HG03378 (cell line): Measurements from ENCODE around the gene SIKE1.
"Not testable (repeated sequence)": the region's sequence is repeated elsewhere in the genome, so short reads cannot be mapped to it uniquely, and the experiment has no call there.

Experiments used
- ATAC-seq: cut with Tn5 transposase; IDR thresholded peaks from one replicate; pipeline ENCODE4 v1.9.1; 2021; ENCODE audit warnings: mild to moderate bottlenecking, moderate library complexity; ENCODE audit not compliant: unreplicated experiment

SIKE1 gene

DNA sequence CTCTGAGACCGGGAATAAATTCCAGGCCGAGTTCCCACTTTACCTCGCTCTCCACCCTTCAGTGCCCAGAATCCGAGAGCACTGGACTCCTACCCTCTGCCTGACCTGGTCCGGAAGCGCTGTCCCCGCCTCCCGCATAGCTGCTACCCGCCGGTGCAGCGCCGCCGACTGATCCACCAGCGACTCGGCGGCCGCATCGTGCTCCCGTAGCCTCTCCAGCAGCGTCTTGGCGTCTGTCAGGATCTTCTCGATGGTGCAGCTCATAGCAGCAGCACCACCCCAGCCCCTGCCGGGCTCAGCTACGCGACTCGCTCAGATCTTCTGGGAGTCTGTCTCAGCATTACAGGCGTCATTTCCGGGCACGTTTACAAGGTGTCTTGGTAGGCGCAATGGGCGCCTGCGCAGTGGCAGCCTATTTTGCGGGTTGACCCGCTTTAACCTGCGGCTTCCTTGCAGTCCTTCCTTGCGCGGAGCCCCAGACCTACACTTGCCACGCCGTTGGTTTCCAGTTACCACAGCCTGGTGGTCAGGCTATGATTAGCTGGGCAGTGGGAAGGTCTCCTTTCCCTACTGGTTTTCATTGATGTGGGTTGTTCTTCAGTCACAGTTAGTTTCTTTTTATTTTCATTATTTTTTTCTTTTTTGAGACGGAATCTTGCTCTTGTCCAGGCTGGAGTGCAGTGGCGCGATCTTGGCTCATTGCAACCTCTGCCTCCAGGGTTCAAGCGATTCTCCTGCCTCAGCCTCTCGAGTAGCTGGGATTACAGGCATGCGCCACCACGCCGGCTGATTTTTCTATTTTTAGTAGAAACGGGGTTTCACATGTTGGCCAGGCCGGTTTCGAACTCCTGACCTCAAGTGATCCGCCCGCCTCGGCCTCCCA, at the start of gene SIKE1:
Gene SIKE1, minus strand, starts transcription at position 342 of the 883 bp plus-strand sequence. Its CDS starts 78 bp downstream, at position 264.
- peak; percentile 98 for ATAC-seq

DNA sequence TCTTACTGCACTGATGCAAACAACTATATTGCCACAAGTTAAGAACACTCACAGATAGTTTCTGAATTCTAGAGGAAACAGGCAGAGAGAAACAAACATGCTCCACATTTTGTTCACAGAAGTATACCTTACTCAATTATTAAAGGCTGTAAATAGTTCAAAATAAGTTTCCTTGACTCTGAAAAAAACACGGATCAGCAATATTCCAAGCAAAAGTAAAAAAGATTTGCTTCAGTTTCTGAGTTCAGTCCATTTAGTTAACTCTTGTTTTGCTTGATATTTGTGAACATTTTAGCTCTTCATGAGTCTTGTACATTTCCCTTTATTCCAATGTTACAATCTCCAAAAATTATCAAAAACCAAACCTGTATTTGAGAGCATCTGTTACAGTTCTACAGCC, 49.6 kb upstream of the SIKE1 start:
- ATAC-seq = not testable (repeated sequence)

DNA sequence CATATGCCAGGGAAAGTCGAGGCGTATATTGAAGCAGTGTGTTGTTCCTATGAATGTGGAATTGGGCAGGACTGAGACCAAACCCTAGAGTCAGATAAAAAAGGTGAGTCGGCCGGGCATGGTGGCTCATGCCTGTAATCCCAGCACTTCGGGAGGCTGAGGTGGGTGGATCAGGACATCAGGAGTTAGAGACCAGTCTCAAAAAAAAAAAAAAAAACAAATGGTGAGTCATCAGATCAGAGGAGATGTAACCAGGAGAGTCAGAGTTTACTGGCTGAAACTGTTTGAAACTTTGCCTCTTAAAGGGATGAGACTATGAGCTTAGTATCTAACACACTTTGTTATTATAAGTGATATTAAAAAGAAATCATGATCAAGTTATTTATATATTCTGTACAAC, 47.8 kb upstream of the SIKE1 start:
- no peak for ATAC-seq

DNA sequence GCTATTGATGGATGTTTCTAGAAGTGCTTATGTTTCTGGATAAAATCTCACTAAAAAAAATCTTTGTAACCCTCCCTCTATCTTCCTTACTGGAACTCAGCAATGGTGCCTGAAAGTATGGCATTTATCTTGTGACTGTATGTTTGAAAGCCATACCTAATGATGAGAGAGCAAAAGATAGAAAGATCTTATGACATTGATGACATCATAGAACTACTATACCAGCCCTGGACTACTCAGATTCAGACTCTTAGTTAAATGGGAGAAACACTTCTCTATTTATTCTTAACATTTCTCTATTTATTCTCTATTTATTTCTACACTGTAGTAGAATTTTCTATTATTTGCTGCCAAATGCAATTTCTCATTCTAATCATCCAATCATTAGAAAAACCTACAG, 41.5 kb upstream of the SIKE1 start:
- ATAC-seq = no peak

DNA sequence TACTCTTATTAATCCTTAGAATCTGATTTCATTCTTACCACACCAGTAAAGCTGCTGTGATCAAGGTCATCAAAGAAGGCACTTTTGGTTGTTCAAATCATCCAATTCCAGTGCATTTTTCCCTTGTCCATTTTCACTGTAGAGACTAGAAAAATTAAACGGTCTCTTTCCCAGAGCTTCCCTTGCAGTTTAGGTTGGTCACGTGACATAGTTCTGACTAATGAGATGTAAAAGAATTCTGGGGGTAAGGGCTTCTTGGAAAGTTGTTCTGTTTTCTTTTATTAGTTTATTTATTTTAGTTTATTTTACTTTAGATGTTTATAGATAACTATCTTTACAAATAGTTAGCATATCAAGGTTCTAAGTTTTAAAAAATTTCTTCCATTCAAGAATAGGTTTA, 39.9 kb upstream of the SIKE1 start:
- no peak for ATAC-seq

DNA sequence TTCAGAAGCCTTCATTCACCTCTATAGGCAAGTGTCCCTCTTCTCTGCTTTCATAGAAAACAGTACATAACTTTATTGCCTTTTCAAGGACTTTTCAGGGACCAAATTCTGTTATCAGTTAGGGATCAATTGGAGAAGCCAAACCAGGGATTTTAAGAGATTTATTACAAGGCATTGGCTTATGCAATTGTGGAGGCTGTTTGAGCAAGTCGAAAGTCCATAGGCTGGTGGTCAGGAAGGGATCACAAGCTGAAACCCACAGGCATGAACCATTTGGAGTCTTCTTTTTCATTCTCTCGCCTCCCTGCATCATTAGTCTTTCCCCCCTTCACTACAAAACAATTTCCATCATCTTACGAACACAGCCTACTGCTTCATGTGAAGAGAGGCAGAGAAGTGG, 39.4 kb upstream of the SIKE1 start:
- ATAC-seq = no peak

DNA sequence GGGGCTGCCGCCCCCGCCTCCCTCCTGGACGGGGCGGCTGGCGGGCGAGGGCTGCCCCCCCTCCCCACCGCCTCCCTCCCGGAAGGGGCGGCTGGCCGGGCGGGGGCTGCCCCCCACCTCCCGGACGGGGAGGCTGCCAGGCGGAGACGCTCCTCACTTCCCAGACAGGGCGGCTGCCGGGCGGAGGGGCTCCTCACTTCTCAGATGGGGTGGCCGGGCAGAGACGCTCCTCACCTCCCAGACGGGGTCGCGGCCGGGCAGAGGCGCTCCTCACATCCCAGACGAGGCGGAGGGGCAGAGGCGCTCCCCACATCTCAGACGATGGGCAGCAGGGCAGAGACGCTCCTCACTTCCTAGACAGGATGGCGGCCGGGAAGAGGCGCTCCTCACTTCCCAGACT, 24.0 kb upstream of the SIKE1 start:
- ATAC-seq = not testable (repeated sequence)

DNA sequence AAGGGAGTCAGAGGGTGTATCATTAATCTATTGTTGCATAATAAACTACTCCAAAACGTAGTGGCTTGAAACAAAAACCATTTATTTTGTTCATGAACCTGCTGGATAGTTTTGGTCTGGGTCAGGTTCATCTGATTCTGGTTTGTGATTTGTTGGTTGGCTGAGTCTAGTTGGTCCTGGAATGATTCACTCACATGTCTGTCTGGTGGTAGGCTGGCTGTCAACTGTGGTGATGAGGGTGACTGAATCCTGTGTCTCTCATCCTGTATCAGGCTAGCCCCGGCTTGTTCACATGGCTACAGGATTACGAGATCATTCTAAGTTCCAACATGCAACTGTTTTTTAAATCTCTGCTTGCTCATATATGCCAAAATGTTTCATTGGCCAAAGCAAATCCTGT, 22.5 kb upstream of the SIKE1 start:
- peak; percentile 67 for ATAC-seq

DNA sequence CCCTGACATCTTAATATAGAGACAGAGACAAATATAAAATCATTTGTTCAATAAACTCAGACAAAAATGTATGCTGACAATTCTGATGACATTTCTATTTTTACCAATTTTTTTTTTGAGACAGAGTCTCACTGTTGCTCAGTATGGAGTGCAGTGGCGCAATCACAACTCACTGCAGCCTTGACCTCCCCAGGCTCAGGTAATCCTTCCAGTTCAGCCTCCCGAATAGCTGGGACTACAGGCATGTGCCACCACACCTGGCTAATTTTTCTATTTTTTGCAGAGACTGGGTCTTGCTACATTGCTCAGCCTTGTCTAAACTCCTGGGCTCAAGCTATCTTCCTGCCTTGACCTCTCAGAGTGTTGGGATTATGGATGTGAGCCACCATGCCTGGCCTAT, 13.6 kb upstream of the SIKE1 start:
- no peak for ATAC-seq

DNA sequence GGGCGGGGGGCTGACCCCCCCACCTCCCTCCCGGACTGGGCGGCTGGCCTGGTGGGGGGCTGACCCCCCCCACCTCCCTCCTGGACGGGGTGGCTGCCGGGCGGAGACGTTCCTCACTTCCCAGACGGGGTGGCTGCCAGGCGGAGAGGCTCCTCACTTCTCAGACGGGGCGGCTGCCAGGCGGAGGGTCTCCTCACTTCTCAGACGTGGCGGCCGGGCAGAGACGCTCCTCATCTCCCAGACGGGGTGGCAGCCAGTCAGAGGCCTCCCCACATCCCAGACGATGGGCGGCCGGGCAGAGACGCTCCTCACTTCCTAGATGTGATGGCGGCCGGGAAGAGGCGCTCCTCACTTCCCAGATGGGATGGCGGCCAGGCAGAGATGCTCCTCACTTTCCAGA, 10.1 kb upstream of the SIKE1 start:
- not testable (repeated sequence) for ATAC-seq

DNA sequence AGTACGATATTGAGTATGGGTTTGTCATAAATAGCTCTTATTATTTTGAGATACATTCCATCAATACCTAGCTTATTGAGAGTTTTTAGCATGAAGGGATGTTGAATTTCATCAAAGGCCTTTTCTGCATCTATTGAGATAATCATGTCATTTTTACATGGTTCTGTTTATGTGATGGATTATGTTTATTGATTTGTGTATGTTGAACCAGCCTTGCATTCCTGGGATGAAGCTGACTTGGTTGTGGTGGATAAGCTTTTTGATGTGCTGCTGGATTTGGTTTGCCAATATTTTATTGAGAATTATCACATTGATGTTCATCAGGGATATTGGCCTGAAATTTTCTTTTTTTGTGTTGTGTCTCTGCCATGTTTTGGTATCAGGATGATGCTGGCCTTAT, 6.0 kb upstream of the SIKE1 start:
- ATAC-seq = not testable (repeated sequence)

DNA sequence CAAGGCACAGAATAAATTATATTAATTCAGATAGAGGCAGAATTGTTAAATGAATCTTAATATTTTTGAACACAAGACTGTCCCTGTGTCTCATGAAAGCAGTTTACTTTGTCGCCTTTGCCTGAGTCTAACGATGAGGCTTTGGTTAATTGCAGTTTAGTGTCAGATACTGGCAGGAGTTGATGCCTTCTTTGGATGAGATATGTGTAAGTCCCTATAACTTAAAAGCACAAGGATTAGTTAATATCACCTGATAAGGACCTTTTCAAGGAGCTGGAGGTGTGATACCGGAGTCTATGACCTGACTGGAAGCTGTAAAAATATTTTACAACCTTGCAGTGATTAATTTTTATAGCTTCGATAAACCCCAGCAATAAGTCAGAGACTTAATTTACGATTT, 2.0 kb upstream of the SIKE1 start:
- no peak for ATAC-seq

DNA sequence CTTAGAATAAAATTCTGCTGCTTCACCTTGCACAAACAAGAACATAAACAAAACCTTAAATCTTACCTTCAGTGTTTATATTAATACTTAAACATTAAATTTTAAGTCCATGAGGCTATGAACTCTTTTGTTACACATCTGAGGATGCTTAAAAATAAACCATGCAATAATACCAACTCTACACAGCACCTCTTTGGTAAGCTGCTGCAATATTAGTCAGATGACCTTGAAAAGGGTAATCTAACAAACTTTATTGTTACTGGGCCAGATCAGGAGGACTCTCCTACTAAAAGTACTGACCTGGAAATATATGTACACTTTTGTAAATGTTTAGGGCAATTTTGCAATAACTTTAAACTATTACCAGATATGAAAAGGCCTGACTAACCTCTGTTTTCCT, 763 bp downstream of the SIKE1 start:
- no peak for ATAC-seq

DNA sequence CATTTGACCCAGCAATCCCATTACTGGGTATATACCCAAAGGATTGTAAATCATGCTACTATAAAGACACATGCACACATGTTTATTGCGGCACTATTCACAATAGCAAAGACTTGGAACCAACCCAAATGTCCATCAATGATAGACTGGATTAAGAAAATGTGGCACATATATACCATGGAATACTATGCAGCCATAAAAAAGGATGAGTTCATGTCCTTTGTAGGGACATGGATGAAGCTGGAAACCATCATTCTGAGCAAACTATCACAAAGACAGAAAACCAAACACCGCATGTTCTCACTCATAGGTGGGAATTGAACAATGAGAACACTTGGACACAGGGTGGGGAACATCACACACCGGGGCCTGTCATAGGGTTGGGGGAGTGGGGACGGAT, 3.8 kb downstream of the SIKE1 start:
- ATAC-seq = not testable (repeated sequence)

DNA sequence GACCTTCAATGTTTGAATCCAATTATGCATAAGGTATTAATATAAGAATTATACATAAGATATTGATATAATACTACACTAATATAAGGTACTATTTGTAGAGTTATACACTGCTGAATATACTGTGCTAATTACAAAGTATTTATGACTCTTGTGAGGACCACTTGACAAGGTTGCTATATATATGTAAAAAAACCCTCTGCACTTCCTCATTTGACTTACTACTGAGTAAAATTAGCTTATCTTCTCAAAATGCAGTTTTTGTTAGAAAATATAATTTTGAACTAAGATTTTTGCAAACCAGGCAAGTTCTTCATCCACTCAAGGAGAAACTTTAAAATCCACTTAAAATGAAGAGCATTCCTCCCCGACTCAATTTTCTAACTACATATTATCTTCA, 8.5 kb downstream of the SIKE1 start:
- ATAC-seq = no peak

DNA sequence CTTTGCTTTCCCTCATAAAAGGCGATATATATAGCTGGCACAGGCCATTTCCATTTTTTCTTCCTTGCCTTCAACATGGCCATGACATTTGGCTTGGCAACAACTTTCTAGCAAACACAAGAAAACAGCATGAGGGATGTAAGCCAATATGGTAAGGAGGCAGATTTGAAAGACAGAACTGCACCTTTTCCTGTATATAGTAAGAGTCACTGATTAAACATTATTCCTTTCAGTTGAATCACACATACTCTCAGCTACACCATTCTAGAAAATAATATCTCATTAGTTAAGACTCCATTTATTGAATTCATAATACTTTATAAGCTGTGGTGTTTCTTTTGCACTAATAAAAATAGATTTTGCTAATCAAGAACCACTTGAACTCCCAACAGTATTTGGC, 9.5 kb downstream of the SIKE1 start:
- ATAC-seq = no peak

DNA sequence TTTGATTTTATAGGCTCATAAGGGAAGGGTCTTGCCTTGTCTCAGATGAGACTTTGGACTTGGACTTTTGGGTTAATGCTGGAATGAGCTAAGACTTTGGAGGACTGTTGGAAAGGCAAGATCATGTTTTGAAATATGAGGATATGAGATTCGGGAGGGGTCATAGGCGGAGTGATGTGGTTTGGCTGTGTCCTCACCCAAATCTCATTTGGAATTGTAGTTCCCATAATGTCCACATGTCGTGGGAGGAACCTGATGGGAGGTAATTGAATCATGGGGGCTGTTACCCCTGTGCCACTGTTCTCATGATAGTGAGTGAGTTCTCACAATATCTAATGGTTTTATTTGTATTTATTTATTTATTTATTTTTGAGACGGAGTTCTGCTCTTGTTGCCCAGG, 15.8 kb downstream of the SIKE1 start:
- ATAC-seq = no peak

DNA sequence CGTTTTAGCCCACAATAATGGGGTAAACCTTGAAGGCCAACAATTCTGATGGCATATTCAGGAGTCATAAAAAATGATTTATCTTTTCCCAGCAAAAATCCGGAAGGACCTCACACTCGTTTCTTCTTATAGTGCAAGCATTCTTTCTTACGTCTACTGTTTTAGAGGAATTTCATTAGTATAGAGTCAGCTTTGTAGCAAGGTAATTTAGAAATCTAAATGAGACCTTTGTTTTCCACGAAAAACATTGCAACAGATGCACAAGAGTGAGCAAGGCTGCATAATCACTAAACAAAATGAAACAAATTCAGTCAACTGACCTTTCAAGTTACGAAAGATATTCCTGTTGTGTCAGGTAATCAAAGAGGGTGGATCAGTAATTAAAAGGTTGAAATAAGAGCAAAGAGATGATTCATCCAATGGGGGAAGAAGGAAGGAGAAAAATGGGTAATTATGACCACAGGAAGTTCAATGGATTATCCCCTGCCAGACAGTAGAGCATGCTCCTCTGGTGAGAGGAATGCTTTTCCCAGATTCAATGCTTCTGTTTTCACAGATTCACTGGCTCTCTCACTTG, 22.1 kb downstream of the SIKE1 start:
- ATAC-seq = no peak

DNA sequence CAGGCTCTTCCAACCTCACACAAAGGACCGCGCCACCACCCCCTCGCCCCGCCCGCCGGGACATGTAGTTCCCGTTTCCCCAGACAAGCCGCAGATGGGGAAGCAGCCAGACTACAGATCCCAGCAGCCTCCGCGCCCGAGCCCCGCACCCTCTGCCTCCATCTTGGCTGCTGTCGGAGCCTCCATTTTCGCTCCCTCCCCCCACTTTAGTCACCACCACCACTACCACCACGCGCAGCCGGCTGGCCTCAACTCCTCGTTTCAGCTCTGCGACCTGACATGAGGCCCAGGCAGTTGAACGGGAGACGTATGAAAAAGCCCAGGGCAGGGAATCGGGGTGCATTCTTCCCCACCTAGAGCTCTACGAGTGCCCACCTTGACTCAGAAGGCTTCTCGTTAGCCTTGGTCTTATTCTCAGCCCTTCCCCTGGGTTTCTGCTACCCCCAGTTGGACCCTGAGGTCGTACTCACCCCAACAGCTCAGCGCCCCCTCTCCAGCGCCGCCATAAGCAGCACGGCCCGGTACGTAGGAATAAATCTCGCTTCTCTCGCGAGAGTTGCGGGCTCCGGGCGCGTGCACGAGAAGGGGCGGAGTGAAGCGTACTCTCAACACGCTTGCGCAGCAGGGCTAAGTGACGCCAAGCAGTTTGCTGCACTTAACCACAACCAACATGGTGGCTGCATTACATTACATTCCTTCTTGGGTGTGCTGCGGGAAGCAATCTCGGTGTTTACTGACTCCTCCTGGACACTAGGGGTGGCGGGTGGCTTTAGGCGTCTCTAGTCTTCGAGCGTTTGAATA, 22.8 kb downstream of the SIKE1 start, which contains the start of gene CSDE1:
Gene CSDE1, minus strand, starts transcription at position 530 of the 801 bp plus-strand sequence. CDS start 18,094 bp downstream, outside the sequence.
- ATAC-seq = peak; percentile 75

DNA sequence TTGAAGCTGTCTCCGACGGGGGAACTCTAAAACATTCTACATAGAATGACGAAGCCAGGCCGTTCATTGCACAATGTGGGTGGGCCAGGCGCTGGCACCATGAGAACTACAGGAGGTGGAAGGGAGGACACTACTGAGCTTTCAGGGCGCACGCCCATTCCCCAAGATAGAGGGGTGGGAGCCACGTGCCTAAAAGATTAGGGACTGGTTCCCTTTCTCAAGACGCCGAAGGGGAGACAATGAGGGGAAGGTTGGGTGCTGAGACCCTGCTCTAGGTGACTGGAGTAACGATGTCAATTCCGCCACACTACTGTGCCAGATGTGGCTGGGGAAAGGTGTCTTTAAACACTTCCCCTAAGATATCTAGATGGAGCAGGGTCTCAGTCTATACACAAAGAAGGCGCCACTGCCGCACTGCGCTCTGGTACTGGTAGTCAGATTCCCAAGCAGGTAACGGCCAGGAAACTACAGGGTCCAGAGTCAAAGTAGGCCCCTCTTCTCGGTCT, 23.5 kb downstream of the SIKE1 start:
- ATAC-seq = peak; percentile 11
